Fibroblast of lung (primary cell): ENCODE measurements around the gene MKLN1. TPM values are rescaled to one million over a fixed set of nuclear protein-coding genes. Genes with fewer than 3 reads are reported as not detected.

Source experiments
- DNase-seq, 2 donors: peaks; one replicate each; pipeline versions ENCODE4 v3.0.0 to v3.0.0-alpha.2; 2010; ENCODE audit warnings: low read depth in 2 of 2
- H2AFZ ChIP-seq: 2 replicates; pipeline ENCODE4 v1.5.1; 2012; ENCODE audit warnings: low read length, control low read depth, inconsistent platforms
- H3K27ac ChIP-seq: 2 replicates; pipeline ENCODE4 v1.5.1; 2011; ENCODE audit warnings: low read length, control low read depth; ENCODE audit not compliant: insufficient read depth
- H3K27me3 ChIP-seq: 2 replicates; pipeline ENCODE4 v1.5.1; 2011; ENCODE audit warnings: mild to moderate bottlenecking, low read length; ENCODE audit not compliant: control insufficient read depth, insufficient read depth
- H3K36me3 ChIP-seq: 2 replicates; pipeline ENCODE4 v1.5.1; 2011; ENCODE audit warnings: low read length; ENCODE audit not compliant: control insufficient read depth, insufficient read depth
- H3K4me1 ChIP-seq: 2 replicates; pipeline ENCODE4 v1.5.1; 2011; ENCODE audit warnings: low read length; ENCODE audit not compliant: control insufficient read depth, insufficient read depth; ENCODE audit errors: extremely low read depth
- H3K4me2 ChIP-seq: 2 replicates; pipeline ENCODE4 v1.5.1; 2011; ENCODE audit warnings: low read length, control low read depth; ENCODE audit not compliant: insufficient read depth; ENCODE audit errors: extremely low read depth
- H3K4me3 ChIP-seq, 4 experiments: fragments of 200-600 bp in 1 of 4; sonication (generic) in 1 of 4; replicated peaks in 1 of 4; 2 replicates each; pipeline ENCODE4 v1.5.1; 2011 to 2016; ENCODE audit warnings: low read length in 4 of 4, low read depth in 3 of 4, mild to moderate bottlenecking in 3 of 4, control low read depth in 2 of 4, inconsistent platforms in 1 of 4, mixed read lengths in 1 of 4; ENCODE audit not compliant: insufficient read depth in 1 of 4; ENCODE audit errors: control extremely low read depth in 1 of 4
- H3K79me2 ChIP-seq: 2 replicates; pipeline ENCODE4 v1.5.1; 2012; ENCODE audit warnings: mild to moderate bottlenecking, low read length, inconsistent platforms; ENCODE audit not compliant: control insufficient read depth, insufficient read depth
- H3K9ac ChIP-seq: 2 replicates; pipeline ENCODE4 v1.5.1; 2011; ENCODE audit warnings: mild to moderate bottlenecking, low read length, control low read depth; ENCODE audit not compliant: insufficient read depth
- H3K9me3 ChIP-seq: 2 replicates; pipeline ENCODE4 v1.5.1; 2012; ENCODE audit warnings: low read depth, low read length; ENCODE audit not compliant: control insufficient read depth, insufficient read depth
- H4K20me1 ChIP-seq: 2 replicates; pipeline ENCODE4 v1.5.1; 2011; ENCODE audit warnings: low read length; ENCODE audit not compliant: control insufficient read depth, insufficient read depth; ENCODE audit errors: extremely low read depth
- CTCF ChIP-seq, 2 donors: IDR thresholded peaks in 1 of 2; conservative IDR thresholded peaks in 1 of 2; 1 replicate in 1 of 2; 2 replicates in 1 of 2; pipeline ENCODE4 v1.5.1; 2011 to 2012; ENCODE audit warnings: low read length in 2 of 2, control low read depth in 1 of 2, inconsistent platforms in 1 of 2, low read depth in 1 of 2, mild to moderate bottlenecking in 1 of 2
- EZH2 ChIP-seq: IDR thresholded peaks from 2 replicates; pipeline ENCODE4 v1.5.1; 2012; ENCODE audit warnings: low read length, control low read depth, mild to moderate bottlenecking; ENCODE audit errors: missing control alignments
- polyA minus RNA-seq: library from RNA; depleted of rRNA, polyadenylated mRNA; stranded (reverse); fragments of >200 nt; gene quantifications from 2 replicates; pipeline ENCODE4 v1.2.3, GENCODE V29; 2011; ENCODE audit warnings: low replicate concordance
- polyA plus RNA-seq, 2 donors: library from polyadenylated mRNA; depleted of rRNA in 1 of 2; stranded (reverse) in 1 of 2; unstranded in 1 of 2; fragments of >200 nt; gene quantifications; 2 replicates each; pipeline ENCODE4 v1.2.1, GENCODE V29; 2011 to 2012; ENCODE audit warnings: missing spikeins in 1 of 2
- total RNA-seq: library from RNA; depleted of rRNA; stranded (reverse); fragments of >200 nt; gene quantifications from 2 replicates; pipeline ENCODE4 v1.2.1, GENCODE V29; 2014

MKLN1 gene
- total RNA-seq (26.7 and 33.9 TPM in 2 replicates), polyA plus RNA-seq (46.4 and 46.5 TPM in 2 replicates), polyA minus RNA-seq (35.5 and 44.8 TPM in 2 replicates)
- 20.8 and 24.7 TPM in 2 replicates for polyA plus RNA-seq (2012)

GRCh38 chr7:131327626-131328376, at the start of gene MKLN1:
Gene MKLN1 (plus strand): TSS chr7:131327876. CDS start chr7:131327900, 24 bp downstream.
- TF ChIP-seq CTCF (conservative IDR thresholded peaks at IDR 0.05 in 1 of 2, IDR thresholded peaks at IDR 0.05 in 1 of 2; ENCODE audit: low read depth in 1 of 2, low read length in 2 of 2), result no peak
- TF ChIP-seq EZH2, result no peak
- Histone ChIP-seq H3K79me2 (peaks cover 48% of the 10 kb centered on the region), H3K9me3 (no peaks in the 10 kb centered on the region), H3K9ac (peak within 1 kb of the TSS; percentile 87), H3K4me3 (peak within 1 kb of the TSS; percentile 65 to 95 (median 78)), H3K4me1 (peaks cover 3% of the 10 kb centered on the region), H3K27ac (peak within 1 kb of the TSS; percentile 94), H3K4me2 (peak within 1 kb of the TSS; percentile 80), H4K20me1 (no peaks in the 10 kb centered on the region), H3K27me3 (no peaks in the 10 kb centered on the region), H3K36me3 (no peaks in the 10 kb centered on the region), H2AFZ (peak within 1 kb of the TSS; percentile 52)
- peak; percentile 86 to 88 for DNase-seq

- DNase-seq, result no peak
- no peaks in the 10 kb centered on the region for H3K27me3 ChIP-seq
- H3K79me2 ChIP-seq, result no peaks in the 10 kb centered on the region
- no peaks in the 10 kb centered on the region for H3K36me3 ChIP-seq
- H3K27ac ChIP-seq, result no peak overlapping the region
- H3K4me1 ChIP-seq, result no peaks in the 10 kb centered on the region
- TF ChIP-seq EZH2 (no peak), CTCF (conservative IDR thresholded peaks at IDR 0.05 in 1 of 2, IDR thresholded peaks at IDR 0.05 in 1 of 2; ENCODE audit: low read depth in 1 of 2, low read length in 2 of 2) (no peak)
- no peak overlapping the region for H3K9ac ChIP-seq
- H3K4me3 ChIP-seq, result no peak overlapping the region
- no peak overlapping the region for H2AFZ ChIP-seq
- H4K20me1 ChIP-seq, result no peaks in the 10 kb centered on the region
- no peaks in the 10 kb centered on the region for H3K9me3 ChIP-seq
- no peak overlapping the region for H3K4me2 ChIP-seq
These were observed 48.6 kb upstream of the MKLN1 start for GRCh38 chr7:131279044-131279443.

- H4K20me1 ChIP-seq, result no peaks in the 10 kb centered on the region
- H3K4me3 ChIP-seq, result no peak overlapping the region
- H3K9me3 ChIP-seq, result no peaks in the 10 kb centered on the region
- no peak for TF ChIP-seq CTCF (conservative IDR thresholded peaks at IDR 0.05 in 1 of 2, IDR thresholded peaks at IDR 0.05 in 1 of 2; ENCODE audit: low read depth in 1 of 2, low read length in 2 of 2)
- TF ChIP-seq EZH2, result no peak
- H3K4me2 ChIP-seq, result no peak overlapping the region
- no peak overlapping the region for H2AFZ ChIP-seq
- H3K27ac ChIP-seq, result no peak overlapping the region
- no peaks in the 10 kb centered on the region for H3K79me2 ChIP-seq
- no peaks in the 10 kb centered on the region for H3K4me1 ChIP-seq
- DNase-seq, result no peak
- H3K9ac ChIP-seq, result no peak overlapping the region
- no peaks in the 10 kb centered on the region for H3K36me3 ChIP-seq
- H3K27me3 ChIP-seq, result no peaks in the 10 kb centered on the region
These were observed 46.2 kb upstream of the MKLN1 start for GRCh38 chr7:131281266-131282048.
